Tibial nerve (tissue), 4 donors: ENCODE data around the gene CFAP99. TPM values are rescaled to one million over a fixed set of nuclear protein-coding genes. Genes with fewer than 3 reads are reported as not detected.

ENCODE experiments used
- DNase-seq, 2 donors: peaks; one replicate each; pipeline ENCODE4 v3.0.0-alpha.2; 2019; ENCODE audit warnings: low spot score in 2 of 2
- H3K27ac ChIP-seq, 4 donors: fragments of 200-600 bp; sonication (generic) in 3 of 4; one replicate each; pipeline ENCODE4 v1.5.1; 2017 to 2019; ENCODE audit warnings: mild to moderate bottlenecking in 1 of 4
- H3K27me3 ChIP-seq, 2 donors: fragments of 200-600 bp; sonication (generic) in 1 of 2; one replicate each; pipeline versions ENCODE4 v1.5.1 to v1.6.0; 2017 to 2019
- H3K36me3 ChIP-seq, 3 donors: fragments of 200-600 bp; sonication (generic); one replicate each; pipeline ENCODE4 v1.5.1; 2018 to 2019
- H3K4me1 ChIP-seq, 4 donors: fragments of 200-600 bp; sonication (generic) in 3 of 4; one replicate each; pipeline ENCODE4 v1.5.1; 2017 to 2019
- H3K4me3 ChIP-seq, 4 donors: fragments of 200-600 bp; sonication (generic) in 3 of 4; one replicate each; pipeline ENCODE4 v1.5.1; 2017 to 2019; ENCODE audit warnings: mild to moderate bottlenecking in 1 of 4, moderate library complexity in 1 of 4
- H3K9me3 ChIP-seq, 4 donors: fragments of 200-600 bp; sonication (generic) in 3 of 4; one replicate each; pipeline ENCODE4 v1.5.1; 2017 to 2019
- EP300 ChIP-seq, 2 donors: sonication (generic); formaldehyde crosslinking; IDR thresholded peaks; one replicate each; pipeline ENCODE4 v1.6.1; 2017; ENCODE audit warnings: antibody characterized with exemption in 2 of 2, mild to moderate bottlenecking in 1 of 2
- POLR2A ChIP-seq, 2 donors: fragments of 450-650 bp; IDR thresholded peaks; one replicate each; pipeline ENCODE4 v1.6.1; 2017; ENCODE audit warnings: antibody characterized with exemption in 2 of 2, mild to moderate bottlenecking in 2 of 2, moderate library complexity in 2 of 2
- WGBS, 2 donors: methylation state at CpG; one replicate each; pipeline ENCODE4 v1.1.5; 2018; 5-methylcytosine and 5-hydroxymethylcytosine counted together
- total RNA-seq, 4 donors: library from RNA; depleted of rRNA; stranded (reverse); fragments of >200 nt; gene quantifications; one replicate each; pipeline ENCODE4 v1.1.0, GENCODE V29; 2016
- TF ChIP-seq, protein P1 (sequence below), 5 experiments: fragments of 200-600 bp in 3 of 5; fragments of 450-650 bp in 2 of 5; sonication (generic) in 3 of 5; IDR thresholded peaks; one replicate each; pipeline ENCODE4 v1.5.1; 2016 to 2019; ENCODE audit warnings: antibody characterized with exemption in 5 of 5, mild to moderate bottlenecking in 3 of 5, moderate library complexity in 2 of 5

Gene CFAP99
- total RNA-seq, 4 donors from 2014 or later: not detected

DNA sequence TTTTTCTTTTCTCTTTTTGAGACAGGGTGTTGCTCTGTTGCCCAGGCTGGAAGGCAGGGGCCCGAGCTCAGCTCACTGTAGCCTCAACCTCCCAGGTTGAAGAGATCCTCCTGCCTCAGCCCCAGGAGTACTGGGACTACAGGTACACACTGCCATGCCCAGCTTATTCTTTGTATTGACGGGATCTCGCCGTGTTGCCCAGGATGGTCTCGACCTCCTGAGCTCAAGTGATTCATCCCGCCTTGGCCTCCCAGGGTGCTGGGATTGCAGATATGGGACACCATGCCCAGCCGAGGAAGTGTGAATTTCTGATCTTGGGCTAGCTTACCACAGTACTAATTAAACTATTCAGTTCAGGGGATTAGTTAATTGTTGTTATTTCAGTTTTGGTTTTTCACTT lies 89.1 kb downstream of the CFAP99 start:
- Histone ChIP-seq H3K27me3 (no peaks in the 10 kb centered on the region), H3K9me3 (no peaks in the 10 kb centered on the region), H3K4me3 (no peak overlapping the region), H3K4me1 (no peaks in the 10 kb centered on the region), H3K36me3 (peaks cover 0 to 61% (median 8%) of the 10 kb centered on the region in 3 donors), H3K27ac (no peak overlapping the region)
- TF ChIP-seq EP300 (IDR thresholded peaks at IDR 0.05): no peak
- no peak for TF ChIP-seq POLR2A (IDR thresholded peaks at IDR 0.05)
- TF ChIP-seq, protein P1, sequence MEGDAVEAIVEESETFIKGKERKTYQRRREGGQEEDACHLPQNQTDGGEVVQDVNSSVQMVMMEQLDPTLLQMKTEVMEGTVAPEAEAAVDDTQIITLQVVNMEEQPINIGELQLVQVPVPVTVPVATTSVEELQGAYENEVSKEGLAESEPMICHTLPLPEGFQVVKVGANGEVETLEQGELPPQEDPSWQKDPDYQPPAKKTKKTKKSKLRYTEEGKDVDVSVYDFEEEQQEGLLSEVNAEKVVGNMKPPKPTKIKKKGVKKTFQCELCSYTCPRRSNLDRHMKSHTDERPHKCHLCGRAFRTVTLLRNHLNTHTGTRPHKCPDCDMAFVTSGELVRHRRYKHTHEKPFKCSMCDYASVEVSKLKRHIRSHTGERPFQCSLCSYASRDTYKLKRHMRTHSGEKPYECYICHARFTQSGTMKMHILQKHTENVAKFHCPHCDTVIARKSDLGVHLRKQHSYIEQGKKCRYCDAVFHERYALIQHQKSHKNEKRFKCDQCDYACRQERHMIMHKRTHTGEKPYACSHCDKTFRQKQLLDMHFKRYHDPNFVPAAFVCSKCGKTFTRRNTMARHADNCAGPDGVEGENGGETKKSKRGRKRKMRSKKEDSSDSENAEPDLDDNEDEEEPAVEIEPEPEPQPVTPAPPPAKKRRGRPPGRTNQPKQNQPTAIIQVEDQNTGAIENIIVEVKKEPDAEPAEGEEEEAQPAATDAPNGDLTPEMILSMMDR (IDR thresholded peaks at IDR 0.05): no peak
- WGBS, 2 donors: 85 to 86% methylated on average over 7 of the region's 7 CpGs
- DNase-seq: no peak

DNA sequence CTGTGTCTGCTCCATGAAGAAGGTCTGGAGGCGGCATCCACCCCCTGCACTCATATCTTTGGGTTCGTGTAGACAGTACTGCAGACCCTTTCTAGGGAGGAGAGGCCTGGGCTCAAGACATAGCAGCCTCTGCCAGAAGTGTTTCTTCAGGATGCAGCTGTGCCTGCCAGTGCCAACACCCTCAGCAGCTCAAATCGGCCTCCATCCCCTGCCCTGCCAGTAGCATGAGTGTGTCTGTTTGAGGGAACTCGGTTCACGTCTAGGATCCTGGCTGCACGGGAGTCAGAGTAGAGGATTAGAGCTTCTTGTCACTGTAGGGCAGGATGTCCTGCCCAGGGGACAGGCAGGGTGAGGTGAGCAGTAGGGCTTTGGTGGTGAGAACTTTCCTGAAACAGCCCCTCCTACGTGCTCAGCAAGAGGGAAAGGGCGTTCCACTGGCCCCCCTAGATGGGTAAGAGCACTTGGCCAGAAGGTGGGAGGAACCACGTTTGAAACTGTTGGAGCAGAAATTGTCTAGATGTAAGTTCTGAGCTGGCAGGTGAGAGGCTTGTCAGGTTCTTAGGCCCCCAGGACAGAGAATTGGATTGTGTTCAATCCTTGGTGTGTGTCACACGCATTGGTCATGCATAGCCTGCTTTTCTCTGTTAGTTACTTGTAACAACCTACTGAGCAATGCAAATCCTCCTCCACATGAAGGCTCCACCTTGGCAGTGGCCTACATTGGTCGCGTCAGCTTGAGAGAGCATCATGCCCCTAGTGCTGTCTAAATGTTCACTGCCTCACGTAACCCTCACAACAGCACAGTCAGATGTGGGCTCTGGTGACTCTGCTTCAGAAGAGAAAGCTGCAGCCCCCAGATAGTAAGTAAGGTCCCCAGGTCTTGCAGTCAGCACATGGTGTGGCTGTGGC lies 91.8 kb downstream of the CFAP99 start:
- H3K4me3 ChIP-seq: no peak overlapping the region
- no peak overlapping the region for H3K27ac ChIP-seq
- H3K4me1 ChIP-seq: peaks cover 0 to 6% (median 0%) of the 10 kb centered on the region in 4 donors
- no peaks in the 10 kb centered on the region for H3K9me3 ChIP-seq
- no peak for DNase-seq
- TF ChIP-seq EP300 (IDR thresholded peaks at IDR 0.05) (no peak), POLR2A (IDR thresholded peaks at IDR 0.05) (no peak)
- TF ChIP-seq, protein P1 (IDR thresholded peaks at IDR 0.05): no peak
- H3K36me3 ChIP-seq: peaks cover 2 to 71% (median 18%) of the 10 kb centered on the region in 3 donors
- H3K27me3 ChIP-seq: no peaks in the 10 kb centered on the region
- WGBS, 2 donors: 90 to 91% methylated on average over 13 of the region's 13 CpGs

DNA sequence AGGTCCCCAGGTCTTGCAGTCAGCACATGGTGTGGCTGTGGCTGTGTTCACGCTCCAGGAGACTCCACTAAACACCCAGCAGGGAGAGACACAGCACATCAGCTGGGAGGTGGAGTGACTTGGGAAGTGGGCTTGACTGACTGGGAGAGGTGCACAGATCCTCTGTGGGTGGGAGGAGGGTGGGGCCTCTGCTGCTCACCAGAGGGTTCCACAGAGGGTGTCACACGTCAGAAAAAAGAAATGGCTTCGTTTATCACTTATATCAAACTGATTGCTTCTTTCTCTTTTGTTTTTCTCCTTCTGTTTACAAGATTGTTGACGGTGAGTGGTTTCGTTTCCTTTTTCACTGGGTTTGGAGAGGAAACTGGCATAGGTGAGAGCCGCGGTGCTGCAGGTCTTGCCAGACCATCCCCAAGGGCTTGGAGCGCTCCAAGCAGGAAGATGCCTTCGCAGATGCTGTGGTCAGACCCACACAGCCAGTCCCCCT lies 92.9 kb downstream of the CFAP99 start:
- Histone ChIP-seq H3K36me3 (peaks cover 2 to 70% (median 18%) of the 10 kb centered on the region in 3 donors), H3K4me3 (no peak overlapping the region), H3K27me3 (no peaks in the 10 kb centered on the region), H3K9me3 (no peaks in the 10 kb centered on the region), H3K27ac (no peak overlapping the region), H3K4me1 (peaks cover 0 to 15% (median 0%) of the 10 kb centered on the region in 4 donors)
- WGBS, 2 donors: 74 to 78% methylated on average over 8 to 9 of the region's 9 CpGs
- TF ChIP-seq POLR2A (IDR thresholded peaks at IDR 0.05) (no peak), EP300 (IDR thresholded peaks at IDR 0.05) (no peak)
- TF ChIP-seq, protein P1 (IDR thresholded peaks at IDR 0.05): no peak
- no peak for DNase-seq

Other genes with a start within 250 kb of the CFAP99 start
- gene HAUS3, start 176.8 kb upstream of the CFAP99 start, total RNA-seq: 10 to 100 TPM in 3 of 4 donors, 1 to 10 TPM in 1; 9.6 to 20.1 (median 17.5) TPM
- gene POLN, start 176.8 kb upstream of the CFAP99 start, total RNA-seq: 1 to 10 TPM; 3.3 to 9.6 (median 5.5) TPM
- gene MXD4, start 156.8 kb upstream of the CFAP99 start, total RNA-seq: 10 to 100 TPM; 62.4 to 77.1 (median 62.9) TPM
- gene ZFYVE28, start 310 bp upstream of the CFAP99 start, total RNA-seq: 10 to 100 TPM; 16.2 to 44.4 (median 26.5) TPM
- 10 to 100 TPM; 33.0 to 67.7 (median 49.3) TPM for gene RNF4, start 50.2 kb downstream of the CFAP99 start, total RNA-seq
- gene FAM193A, start 117.7 kb downstream of the CFAP99 start, total RNA-seq: 10 to 100 TPM; 28.6 to 54.6 (median 36.0) TPM